Natural killer cell (primary cell): Measurements from ENCODE around the gene CAMK2B. TPM values are rescaled to one million over a fixed set of nuclear protein-coding genes. Genes with fewer than 3 reads are reported as not detected.

Source experiments
- ATAC-seq, 3 donors: fragments of 150-1000 bp in 2 of 3; fragments of 200-7000 bp in 1 of 3; cut with Tn5 transposase; 1 replicate in 1 of 3; 2 replicates in 2 of 3; pipeline ENCODE4 v1.10.0; 2021; ENCODE audit warnings: mild to moderate bottlenecking in 2 of 3, moderate library complexity in 2 of 3
- DNase-seq, 2 donors: peaks; one replicate each; pipeline versions ENCODE4 v3.0.0 to v3.0.0-alpha.2; 2013 to 2021; ENCODE audit warnings: mixed read lengths in 1 of 2
- H3K27ac ChIP-seq: one replicate; pipeline ENCODE4 v1.5.1; 2013; ENCODE audit warnings: mild to moderate bottlenecking, low read length
- H3K27me3 ChIP-seq: one replicate; pipeline ENCODE4 v1.6.1; 2013; ENCODE audit warnings: low read length; ENCODE audit not compliant: control insufficient read depth, insufficient read depth
- H3K36me3 ChIP-seq: one replicate; pipeline ENCODE4 v1.6.1; 2013; ENCODE audit warnings: low read length; ENCODE audit not compliant: control insufficient read depth, insufficient read depth
- H3K4me1 ChIP-seq: one replicate; pipeline ENCODE4 v1.6.1; 2013; ENCODE audit warnings: low read length; ENCODE audit not compliant: control insufficient read depth, insufficient read depth
- H3K4me3 ChIP-seq: one replicate; pipeline ENCODE4 v1.5.1; 2013; ENCODE audit warnings: low read length
- H3K9me3 ChIP-seq: one replicate; pipeline ENCODE4 v1.6.1; 2013; ENCODE audit warnings: low read length; ENCODE audit not compliant: control insufficient read depth, insufficient read depth
- H3K27ac Mint-ChIP-seq, 2 donors: one replicate each; pipeline ENCODE4 v1.8.0; 2022; ENCODE audit warnings: mild to moderate bottlenecking in 2 of 2, mixed read lengths in 2 of 2, moderate library complexity in 1 of 2
- H3K27me3 Mint-ChIP-seq, 2 donors: one replicate each; pipeline ENCODE4 v1.8.0; 2022; ENCODE audit warnings: low read depth in 2 of 2, mixed read lengths in 2 of 2
- H3K36me3 Mint-ChIP-seq: one replicate; pipeline ENCODE4 v1.8.0; 2022; ENCODE audit warnings: mixed read lengths
- H3K4me1 Mint-ChIP-seq, 2 donors: one replicate each; pipeline ENCODE4 v1.8.0; 2022; ENCODE audit warnings: mixed read lengths in 2 of 2
- H3K4me3 Mint-ChIP-seq: one replicate; pipeline ENCODE4 v1.8.0; 2022; ENCODE audit warnings: mild to moderate bottlenecking, moderate library complexity, mixed read lengths
- H3K9me3 Mint-ChIP-seq, 2 donors: one replicate each; pipeline ENCODE4 v1.8.0; 2022; ENCODE audit warnings: mixed read lengths in 2 of 2
- WGBS: methylation state at CpG from one replicate; pipeline ENCODE4 v1.1.7; 2013; ENCODE audit warnings: missing lambda C conversion rate; ENCODE audit not compliant: insufficient coverage; 5-methylcytosine and 5-hydroxymethylcytosine counted together
- intact Hi-C: fragments of 100-400 bp; cut with micrococcal nuclease; formaldehyde crosslinking; loops from one replicate; pipeline ENCODE4 v1.14.2; 2022
- total RNA-seq, 4 donors: library from RNA; stranded (reverse); fragments of 120-200 nt in 1 of 4; gene quantifications; one replicate each; pipeline versions ENCODE4 v1.2.3 to v1.2.4, GENCODE V29; 2013 to 2022
- TF ChIP-seq, protein P1 (sequence below): fragments of 200-600 bp; IDR thresholded peaks from one replicate; pipeline ENCODE4 v1.8.0; 2022; ENCODE audit warnings: antibody characterized with exemption

The CAMK2B gene
- total RNA-seq, 3 donors from 2014 or later (not counting 1 experiment from before 2014, with no cell fraction given), result 0.70 TPM; not detected in 2

DNA sequence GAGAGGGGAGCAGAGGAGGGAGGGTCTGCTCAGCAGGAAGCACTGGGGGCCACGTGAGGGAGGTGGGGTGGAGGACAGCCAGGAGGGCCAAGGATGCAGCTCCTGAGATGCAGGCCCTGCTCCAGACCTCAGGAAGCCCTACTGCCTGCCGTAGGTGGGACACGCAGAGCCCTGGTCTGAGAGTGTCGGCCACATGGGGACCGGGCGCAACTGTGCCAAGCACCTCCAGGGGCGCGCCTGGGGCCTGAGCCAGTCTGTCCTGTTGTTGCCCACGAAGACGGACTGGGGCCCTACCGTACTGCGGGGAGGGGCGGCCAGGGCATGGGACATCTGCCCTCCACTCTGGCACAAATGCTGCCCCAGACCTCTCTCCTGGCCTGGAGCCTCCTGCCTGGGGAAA, 93.0 kb downstream of the CAMK2B start:
- DNase-seq (no peak), ATAC-seq (no peak)
- intact Hi-C loops, result no loop called here
- no peaks in the 10 kb centered on the region for H3K9me3 Mint-ChIP-seq
- H3K4me3 Mint-ChIP-seq, result no peak overlapping the region
- no peak overlapping the region for H3K27ac Mint-ChIP-seq
- H3K36me3 Mint-ChIP-seq, result no peaks in the 10 kb centered on the region
- Histone ChIP-seq H3K27ac (no peak overlapping the region), H3K4me1 (no peaks in the 10 kb centered on the region), H3K36me3 (no peaks in the 10 kb centered on the region), H3K27me3 (no peaks in the 10 kb centered on the region), H3K4me3 (no peak overlapping the region), H3K9me3 (no peaks in the 10 kb centered on the region)
- TF ChIP-seq, protein P1, sequence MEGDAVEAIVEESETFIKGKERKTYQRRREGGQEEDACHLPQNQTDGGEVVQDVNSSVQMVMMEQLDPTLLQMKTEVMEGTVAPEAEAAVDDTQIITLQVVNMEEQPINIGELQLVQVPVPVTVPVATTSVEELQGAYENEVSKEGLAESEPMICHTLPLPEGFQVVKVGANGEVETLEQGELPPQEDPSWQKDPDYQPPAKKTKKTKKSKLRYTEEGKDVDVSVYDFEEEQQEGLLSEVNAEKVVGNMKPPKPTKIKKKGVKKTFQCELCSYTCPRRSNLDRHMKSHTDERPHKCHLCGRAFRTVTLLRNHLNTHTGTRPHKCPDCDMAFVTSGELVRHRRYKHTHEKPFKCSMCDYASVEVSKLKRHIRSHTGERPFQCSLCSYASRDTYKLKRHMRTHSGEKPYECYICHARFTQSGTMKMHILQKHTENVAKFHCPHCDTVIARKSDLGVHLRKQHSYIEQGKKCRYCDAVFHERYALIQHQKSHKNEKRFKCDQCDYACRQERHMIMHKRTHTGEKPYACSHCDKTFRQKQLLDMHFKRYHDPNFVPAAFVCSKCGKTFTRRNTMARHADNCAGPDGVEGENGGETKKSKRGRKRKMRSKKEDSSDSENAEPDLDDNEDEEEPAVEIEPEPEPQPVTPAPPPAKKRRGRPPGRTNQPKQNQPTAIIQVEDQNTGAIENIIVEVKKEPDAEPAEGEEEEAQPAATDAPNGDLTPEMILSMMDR, result no peak
- no peaks in the 10 kb centered on the region for H3K4me1 Mint-ChIP-seq
- no peaks in the 10 kb centered on the region for H3K27me3 Mint-ChIP-seq
- 91% methylated on average over 13 of the region's 13 CpGs for WGBS

GRCh38 chr7:44231088-44231487, 94.3 kb downstream of the CAMK2B start:
- Mint-ChIP-seq H3K4me1 (no peaks in the 10 kb centered on the region), H3K36me3 (no peaks in the 10 kb centered on the region), H3K4me3 (no peak overlapping the region), H3K9me3 (no peaks in the 10 kb centered on the region), H3K27ac (no peak overlapping the region), H3K27me3 (peaks cover 0 to 2% of the 10 kb centered on the region in 2 donors)
- H3K27ac ChIP-seq, result no peak overlapping the region
- TF ChIP-seq, protein P1, result no peak
- DNase-seq (no peak), ATAC-seq (no peak)
- intact Hi-C loops, result no loop called here
- H3K4me1 ChIP-seq, result no peaks in the 10 kb centered on the region
- no peaks in the 10 kb centered on the region for H3K36me3 ChIP-seq
- H3K9me3 ChIP-seq, result no peaks in the 10 kb centered on the region
- no peaks in the 10 kb centered on the region for H3K27me3 ChIP-seq
- H3K4me3 ChIP-seq, result no peak overlapping the region
- 93% methylated on average over 12 of the region's 12 CpGs for WGBS

DNA sequence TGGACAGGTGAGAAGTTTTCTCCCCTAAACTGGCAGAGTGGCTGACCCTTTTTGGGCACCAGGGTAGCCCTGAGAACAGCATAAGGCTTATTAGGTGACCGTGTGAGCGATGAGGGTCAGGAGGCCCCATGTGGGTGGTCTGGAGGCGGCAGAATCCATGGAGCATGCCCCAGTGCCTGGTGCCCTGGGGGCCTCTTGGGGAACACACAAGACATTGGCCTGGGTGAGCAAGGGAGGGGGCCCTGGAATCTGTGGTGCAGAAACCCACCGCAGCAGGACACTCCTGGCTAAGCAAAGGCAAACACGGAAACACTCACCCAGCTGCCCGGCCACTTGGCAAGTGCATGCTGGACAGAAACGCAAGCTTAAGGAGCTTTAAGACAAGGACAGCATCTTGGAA, 95.1 kb downstream of the CAMK2B start:
- intact Hi-C loops, result no loop called here

More for the DNA sequence above, 95.1 kb downstream of the CAMK2B start:
- TF ChIP-seq, protein P1, result no peak
- ATAC-seq (no peak), DNase-seq (no peak)
- no peaks in the 10 kb centered on the region for H3K36me3 Mint-ChIP-seq
- H3K4me3 ChIP-seq, result no peak overlapping the region
- H3K36me3 ChIP-seq, result no peaks in the 10 kb centered on the region
- no peaks in the 10 kb centered on the region for H3K4me1 Mint-ChIP-seq
- H3K27me3 Mint-ChIP-seq, result peaks cover 0 to 5% of the 10 kb centered on the region in 2 donors
- H3K27ac Mint-ChIP-seq, result no peak overlapping the region
- H3K4me3 Mint-ChIP-seq, result no peak overlapping the region
- 96% methylated on average over 7 of the region's 7 CpGs for WGBS
- H3K9me3 Mint-ChIP-seq, result no peaks in the 10 kb centered on the region
- H3K27ac ChIP-seq, result no peak overlapping the region
- no peaks in the 10 kb centered on the region for H3K9me3 ChIP-seq
- no peaks in the 10 kb centered on the region for H3K4me1 ChIP-seq
- no peaks in the 10 kb centered on the region for H3K27me3 ChIP-seq
